OCI-LY7 (cell line): ENCODE measurements around the gene TK2.

Experiments
- CTCF ChIP-seq: fragments of 200-600 bp; sonication (generic); conservative IDR thresholded peaks from 2 replicates; pipeline ENCODE4 v1.5.1; 2014; ENCODE audit warnings: mild to moderate bottlenecking, antibody characterized with exemption, low read length, moderate library complexity, mixed read lengths
- EZH2phosphoT487 ChIP-seq: fragments of 200-600 bp; sonication (generic); IDR thresholded peaks from 2 replicates; pipeline ENCODE4 v1.6.1; 2018; ENCODE audit warnings: low read depth, borderline replicate concordance, mild to moderate bottlenecking, mixed run types, antibody characterized with exemption, low read length, moderate library complexity, mixed read lengths

GRCh38 chr16:66469947-66470546 lies 79.9 kb downstream of the TK2 start:
- TF ChIP-seq CTCF (no peak), EZH2phosphoT487 (no peak)
